ENCODE data around the gene TPSAB1.
"Not testable (repeated sequence)": the region's sequence is repeated elsewhere in the genome, so short reads cannot be mapped to it uniquely, and the experiment has no call there.

The TPSAB1 gene

DNA sequence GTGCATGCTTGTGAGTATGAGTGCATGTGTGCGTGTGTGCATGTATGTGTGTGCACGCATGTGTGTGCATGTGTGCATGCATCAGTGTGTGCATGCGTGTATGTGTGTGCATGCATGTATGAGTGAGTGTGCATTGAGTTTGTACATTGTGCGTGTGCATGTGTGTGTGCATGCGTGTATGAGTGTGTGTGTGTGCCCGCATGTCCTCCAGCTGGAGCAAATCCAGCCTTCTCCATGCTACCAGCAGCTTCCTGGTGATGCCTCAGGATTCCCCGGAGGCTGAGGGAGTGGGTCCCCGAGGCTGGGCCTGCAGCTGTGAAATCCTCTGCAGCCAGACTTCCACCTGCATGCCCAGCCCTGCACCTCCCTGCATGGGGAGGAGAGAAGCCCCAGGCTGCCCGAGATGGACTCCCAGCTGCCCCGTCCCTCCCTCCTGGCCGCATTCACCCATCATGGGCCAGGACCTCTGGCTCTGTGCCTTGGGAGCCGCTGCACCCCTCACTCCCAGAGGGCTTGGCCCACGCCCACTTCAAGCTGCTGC lies 24.7 kb downstream of the TPSAB1 start:
- TF ChIP-seq ZFP30 (CRISPR knock-in tag; IDR thresholded peaks at IDR 0.05) (no peak), ISL1 (CRISPR knock-in tag; IDR thresholded peaks at IDR 0.05) (no peak), CSRNP3 (CRISPR knock-in tag; IDR thresholded peaks at IDR 0.05) (no peak), GLIS3 (CRISPR knock-in tag; IDR thresholded peaks at IDR 0.05) (no peak), CSDC2 (CRISPR knock-in tag; IDR thresholded peaks at IDR 0.05) (no peak), BACH2 (CRISPR knock-in tag; IDR thresholded peaks at IDR 0.05; ENCODE audit: borderline replicate concordance) (no peak), TCF4 (CRISPR knock-in tag; IDR thresholded peaks at IDR 0.05; ENCODE audit: borderline replicate concordance) (no peak), RARB (CRISPR knock-in tag; IDR thresholded peaks at IDR 0.05) (no peak)
- no peak for ATAC-seq

DNA sequence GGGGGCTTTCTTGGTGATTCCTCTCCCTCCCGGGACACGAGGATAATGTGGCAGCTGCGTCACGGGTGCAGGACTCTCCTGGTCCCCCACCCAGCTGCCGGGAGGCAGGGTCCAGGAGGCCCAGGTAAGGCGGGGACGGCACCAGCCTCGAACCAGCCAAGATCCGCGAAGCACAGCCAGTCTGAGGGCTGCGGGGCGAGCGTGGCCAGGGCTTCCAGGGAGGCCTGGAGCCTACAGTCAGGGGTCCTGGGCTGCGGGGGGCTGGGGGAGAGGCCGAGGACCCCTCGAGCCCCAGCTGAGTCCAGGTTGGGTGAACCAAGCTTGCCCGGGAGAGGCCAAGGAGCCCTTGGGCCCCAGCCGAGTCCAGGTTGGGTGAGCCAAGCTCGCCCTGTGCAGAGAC lies 25.3 kb downstream of the TPSAB1 start:
- no peak for TF ChIP-seq ISL1 (CRISPR knock-in tag; IDR thresholded peaks at IDR 0.05)
- no peak for TF ChIP-seq ESRRG (CRISPR knock-in tag; IDR thresholded peaks at IDR 0.05)
- TF ChIP-seq ZNF565 (CRISPR knock-in tag; conservative IDR thresholded peaks at IDR 0.05; ENCODE audit: low read depth), result no peak
- TF ChIP-seq TOX (CRISPR knock-in tag; IDR thresholded peaks at IDR 0.05; ENCODE audit: borderline replicate concordance), result no peak
- no peak for TF ChIP-seq CSRNP3 (CRISPR knock-in tag; IDR thresholded peaks at IDR 0.05)
- no peak for TF ChIP-seq ZNF70 (CRISPR knock-in tag; IDR thresholded peaks at IDR 0.05)
- no peak for TF ChIP-seq TCF4 (CRISPR knock-in tag; IDR thresholded peaks at IDR 0.05; ENCODE audit: borderline replicate concordance)
- TF ChIP-seq, protein P1, sequence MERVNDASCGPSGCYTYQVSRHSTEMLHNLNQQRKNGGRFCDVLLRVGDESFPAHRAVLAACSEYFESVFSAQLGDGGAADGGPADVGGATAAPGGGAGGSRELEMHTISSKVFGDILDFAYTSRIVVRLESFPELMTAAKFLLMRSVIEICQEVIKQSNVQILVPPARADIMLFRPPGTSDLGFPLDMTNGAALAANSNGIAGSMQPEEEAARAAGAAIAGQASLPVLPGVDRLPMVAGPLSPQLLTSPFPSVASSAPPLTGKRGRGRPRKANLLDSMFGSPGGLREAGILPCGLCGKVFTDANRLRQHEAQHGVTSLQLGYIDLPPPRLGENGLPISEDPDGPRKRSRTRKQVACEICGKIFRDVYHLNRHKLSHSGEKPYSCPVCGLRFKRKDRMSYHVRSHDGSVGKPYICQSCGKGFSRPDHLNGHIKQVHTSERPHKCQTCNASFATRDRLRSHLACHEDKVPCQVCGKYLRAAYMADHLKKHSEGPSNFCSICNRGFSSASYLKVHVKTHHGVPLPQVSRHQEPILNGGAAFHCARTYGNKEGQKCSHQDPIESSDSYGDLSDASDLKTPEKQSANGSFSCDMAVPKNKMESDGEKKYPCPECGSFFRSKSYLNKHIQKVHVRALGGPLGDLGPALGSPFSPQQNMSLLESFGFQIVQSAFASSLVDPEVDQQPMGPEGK (CRISPR knock-in tag; IDR thresholded peaks at IDR 0.05; ENCODE audit: borderline replicate concordance), result no peak
- TF ChIP-seq, protein P2, sequence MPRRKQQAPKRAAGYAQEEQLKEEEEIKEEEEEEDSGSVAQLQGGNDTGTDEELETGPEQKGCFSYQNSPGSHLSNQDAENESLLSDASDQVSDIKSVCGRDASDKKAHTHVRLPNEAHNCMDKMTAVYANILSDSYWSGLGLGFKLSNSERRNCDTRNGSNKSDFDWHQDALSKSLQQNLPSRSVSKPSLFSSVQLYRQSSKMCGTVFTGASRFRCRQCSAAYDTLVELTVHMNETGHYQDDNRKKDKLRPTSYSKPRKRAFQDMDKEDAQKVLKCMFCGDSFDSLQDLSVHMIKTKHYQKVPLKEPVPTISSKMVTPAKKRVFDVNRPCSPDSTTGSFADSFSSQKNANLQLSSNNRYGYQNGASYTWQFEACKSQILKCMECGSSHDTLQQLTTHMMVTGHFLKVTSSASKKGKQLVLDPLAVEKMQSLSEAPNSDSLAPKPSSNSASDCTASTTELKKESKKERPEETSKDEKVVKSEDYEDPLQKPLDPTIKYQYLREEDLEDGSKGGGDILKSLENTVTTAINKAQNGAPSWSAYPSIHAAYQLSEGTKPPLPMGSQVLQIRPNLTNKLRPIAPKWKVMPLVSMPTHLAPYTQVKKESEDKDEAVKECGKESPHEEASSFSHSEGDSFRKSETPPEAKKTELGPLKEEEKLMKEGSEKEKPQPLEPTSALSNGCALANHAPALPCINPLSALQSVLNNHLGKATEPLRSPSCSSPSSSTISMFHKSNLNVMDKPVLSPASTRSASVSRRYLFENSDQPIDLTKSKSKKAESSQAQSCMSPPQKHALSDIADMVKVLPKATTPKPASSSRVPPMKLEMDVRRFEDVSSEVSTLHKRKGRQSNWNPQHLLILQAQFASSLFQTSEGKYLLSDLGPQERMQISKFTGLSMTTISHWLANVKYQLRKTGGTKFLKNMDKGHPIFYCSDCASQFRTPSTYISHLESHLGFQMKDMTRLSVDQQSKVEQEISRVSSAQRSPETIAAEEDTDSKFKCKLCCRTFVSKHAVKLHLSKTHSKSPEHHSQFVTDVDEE (CRISPR knock-in tag; IDR thresholded peaks at IDR 0.05), result no peak
- TF ChIP-seq ZC3H10 (CRISPR knock-in tag; IDR thresholded peaks at IDR 0.05), result no peak
- no peak for TF ChIP-seq PPARA (CRISPR knock-in tag; IDR thresholded peaks at IDR 0.05; ENCODE audit: borderline replicate concordance)
- TF ChIP-seq SNAI2 (CRISPR knock-in tag; IDR thresholded peaks at IDR 0.05), result no peak
- no peak for TF ChIP-seq ZFP3 (CRISPR knock-in tag; IDR thresholded peaks at IDR 0.05)
- TF ChIP-seq POU6F1 (CRISPR knock-in tag; IDR thresholded peaks at IDR 0.05; ENCODE audit: borderline replicate concordance, low read depth), result no peak
- TF ChIP-seq ZFP30 (CRISPR knock-in tag; IDR thresholded peaks at IDR 0.05), result no peak
- no peak for TF ChIP-seq ARNTL (CRISPR knock-in tag; IDR thresholded peaks at IDR 0.05; ENCODE audit: borderline replicate concordance, low read depth)
- TF ChIP-seq, protein P3, sequence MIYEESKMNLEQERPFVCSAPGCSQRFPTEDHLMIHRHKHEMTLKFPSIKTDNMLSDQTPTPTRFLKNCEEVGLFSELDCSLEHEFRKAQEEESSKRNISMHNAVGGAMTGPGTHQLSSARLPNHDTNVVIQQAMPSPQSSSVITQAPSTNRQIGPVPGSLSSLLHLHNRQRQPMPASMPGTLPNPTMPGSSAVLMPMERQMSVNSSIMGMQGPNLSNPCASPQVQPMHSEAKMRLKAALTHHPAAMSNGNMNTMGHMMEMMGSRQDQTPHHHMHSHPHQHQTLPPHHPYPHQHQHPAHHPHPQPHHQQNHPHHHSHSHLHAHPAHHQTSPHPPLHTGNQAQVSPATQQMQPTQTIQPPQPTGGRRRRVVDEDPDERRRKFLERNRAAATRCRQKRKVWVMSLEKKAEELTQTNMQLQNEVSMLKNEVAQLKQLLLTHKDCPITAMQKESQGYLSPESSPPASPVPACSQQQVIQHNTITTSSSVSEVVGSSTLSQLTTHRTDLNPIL (CRISPR knock-in tag; IDR thresholded peaks at IDR 0.05; ENCODE audit: low read depth), result no peak
- TF ChIP-seq GLIS3 (CRISPR knock-in tag; IDR thresholded peaks at IDR 0.05), result no peak
- TF ChIP-seq OSR1 (CRISPR knock-in tag; IDR thresholded peaks at IDR 0.05), result no peak
- no peak for ATAC-seq

GRCh38 chr16:1269418-1269817 lies 28.9 kb downstream of the TPSAB1 start:
- not testable (repeated sequence) for ATAC-seq

Measured in SK-N-SH treated with all-trans-retinoic acid at 6 μM for 48 hours (cell line).